HG03571 (cell line): ENCODE results near the gene MGAT5.

Source experiments
- ATAC-seq: cut with Tn5 transposase; IDR thresholded peaks from one replicate; pipeline ENCODE4 v1.9.1; 2021; ENCODE audit not compliant: unreplicated experiment

The MGAT5 gene

DNA sequence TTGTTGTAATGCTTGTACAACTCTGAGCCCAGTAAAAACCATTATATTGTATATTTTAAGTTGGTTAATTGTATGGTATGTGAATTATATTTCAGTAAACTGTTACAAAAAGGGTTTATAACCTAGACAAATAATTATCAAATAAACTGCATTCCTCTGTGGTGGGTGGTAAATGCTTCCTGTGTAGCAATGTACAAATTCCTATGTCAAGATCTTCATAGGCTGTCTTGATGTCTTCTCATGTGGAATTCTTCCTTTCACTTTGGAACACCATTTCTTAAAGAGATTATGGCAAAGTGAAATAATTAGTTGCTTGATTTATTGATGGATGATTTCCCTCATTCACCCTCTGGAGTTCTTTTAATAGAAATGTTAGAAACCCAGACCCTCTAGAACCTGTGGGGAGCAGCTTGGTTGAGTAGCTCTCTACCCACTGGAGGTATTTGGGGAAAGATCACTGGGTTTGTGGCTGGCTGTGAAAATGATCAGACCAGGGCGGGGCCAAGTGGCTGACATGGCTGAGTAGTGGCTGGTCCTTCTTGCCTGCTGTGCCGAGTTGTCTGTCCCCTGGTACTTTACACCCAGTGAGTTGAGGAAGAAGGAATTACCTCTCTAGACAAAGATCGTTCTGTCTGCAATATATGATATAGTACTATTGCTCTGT is 22.4 kb upstream of the MGAT5 start:
- no peak for ATAC-seq

DNA sequence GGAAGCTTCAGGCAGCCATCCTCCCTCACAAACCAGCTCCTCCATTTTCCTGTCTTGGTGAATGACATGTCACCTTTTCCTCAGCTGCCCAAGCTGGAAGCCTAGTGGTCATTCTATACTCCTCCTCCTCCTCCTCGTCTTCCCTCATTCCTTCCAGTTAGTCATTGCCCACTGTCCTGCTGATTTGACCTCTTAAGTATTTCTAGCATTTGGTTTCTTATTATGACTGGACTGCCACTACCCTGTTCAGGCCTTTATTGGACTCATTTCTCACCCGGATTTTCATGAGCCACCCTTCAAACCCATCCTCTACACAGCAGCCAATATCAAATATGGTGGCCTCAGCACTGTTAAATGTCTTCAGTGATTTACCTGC is 21.9 kb upstream of the MGAT5 start:
- no peak for ATAC-seq

DNA sequence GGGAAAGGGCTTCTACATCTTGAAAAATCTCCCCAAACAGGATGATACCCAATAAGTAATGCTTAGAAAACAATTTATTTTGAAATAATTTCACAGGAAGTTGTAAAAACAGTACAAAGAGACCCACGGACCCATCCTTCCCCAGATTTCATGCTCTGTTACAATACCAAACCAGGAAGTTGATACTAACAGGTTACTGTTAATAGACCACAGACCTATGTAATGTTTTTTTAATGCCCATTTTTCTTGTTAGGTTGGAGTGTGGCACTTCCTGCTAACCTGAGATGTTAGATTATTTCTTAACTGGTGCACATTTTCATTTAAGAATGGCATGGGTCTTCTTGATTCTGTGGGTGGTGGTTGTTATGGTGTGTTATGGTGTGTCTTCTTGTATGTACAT is 21.4 kb upstream of the MGAT5 start:
- ATAC-seq, result no peak

DNA sequence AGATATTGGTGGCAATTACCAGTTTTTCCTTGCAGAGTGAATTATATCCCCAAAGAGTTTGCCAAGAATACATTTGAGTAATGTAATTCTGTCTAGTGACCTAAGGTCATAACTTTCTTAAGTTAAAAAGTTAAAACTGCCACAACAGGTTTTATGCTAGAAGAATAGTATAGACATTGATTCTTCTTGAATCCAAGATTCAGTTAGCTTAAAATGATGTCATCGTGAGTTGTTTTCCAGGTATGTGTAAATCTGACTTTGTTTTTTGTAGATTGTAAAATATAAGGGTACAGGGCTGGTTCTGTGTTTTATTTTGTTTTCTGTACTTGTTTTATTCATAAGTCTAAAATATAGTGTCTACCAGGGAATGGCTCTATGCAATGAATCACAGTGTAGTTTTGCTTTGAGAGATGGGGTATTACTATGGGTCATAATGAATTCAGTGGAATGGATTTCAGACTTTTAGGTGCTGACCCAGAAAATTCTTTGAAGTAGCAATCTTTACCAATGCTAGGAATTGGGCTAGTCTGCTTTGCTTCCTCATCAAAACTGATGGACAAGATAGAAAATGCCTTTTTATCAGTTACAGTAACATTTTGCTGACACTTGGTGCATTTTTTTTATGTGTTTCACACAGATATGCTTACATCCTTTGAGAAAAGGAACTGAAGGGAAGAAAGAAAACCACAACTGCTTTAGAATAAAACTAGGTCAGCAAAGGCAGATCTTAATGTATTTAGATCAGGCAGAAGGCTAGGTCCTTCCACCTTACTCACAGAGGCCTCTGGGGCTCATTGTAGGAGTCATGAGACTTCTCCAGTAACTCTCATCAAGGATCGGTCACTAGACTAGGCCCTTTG is 20.8 kb upstream of the MGAT5 start:
- peak; percentile 34 for ATAC-seq

DNA sequence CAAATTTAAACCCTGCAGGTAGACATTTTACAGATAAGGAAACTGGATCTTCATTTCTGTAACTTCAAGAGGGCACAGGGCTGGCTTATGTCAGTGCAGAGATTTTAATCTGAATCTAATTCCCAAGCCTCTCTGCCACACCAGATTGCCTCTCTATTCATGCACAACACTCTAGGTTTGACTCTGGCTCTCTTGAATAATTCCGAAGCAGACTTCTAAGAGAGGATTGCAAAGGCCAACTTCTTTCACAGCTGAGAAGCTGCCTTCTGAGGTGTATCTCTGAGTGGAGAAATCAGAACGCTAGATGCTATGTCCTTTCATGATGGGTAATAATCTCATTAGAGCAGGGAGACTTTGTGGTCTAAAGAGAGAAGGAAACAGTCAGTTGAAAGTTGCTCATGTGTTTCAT is 20.1 kb upstream of the MGAT5 start:
- ATAC-seq, result peak; percentile 63

DNA sequence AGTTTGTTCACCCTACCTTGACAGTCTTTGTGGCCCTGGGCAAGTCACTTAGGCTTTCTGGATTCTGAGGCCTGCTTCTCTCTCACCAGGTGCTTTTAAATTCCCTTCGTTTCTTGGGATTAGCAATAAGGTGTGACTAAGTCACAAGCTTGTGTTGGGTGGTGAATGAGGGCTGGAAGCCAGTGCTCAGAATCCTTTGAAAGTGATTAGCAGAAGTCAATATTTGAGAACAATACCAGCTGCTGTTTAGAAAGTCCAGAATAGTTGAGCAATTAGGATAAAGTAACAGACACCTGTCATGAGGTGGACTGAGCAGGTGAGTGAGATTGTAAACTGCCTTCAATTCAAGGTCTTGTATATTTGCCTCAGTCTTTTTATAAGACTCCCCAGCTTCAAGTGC is 19.3 kb upstream of the MGAT5 start:
- no peak for ATAC-seq

DNA sequence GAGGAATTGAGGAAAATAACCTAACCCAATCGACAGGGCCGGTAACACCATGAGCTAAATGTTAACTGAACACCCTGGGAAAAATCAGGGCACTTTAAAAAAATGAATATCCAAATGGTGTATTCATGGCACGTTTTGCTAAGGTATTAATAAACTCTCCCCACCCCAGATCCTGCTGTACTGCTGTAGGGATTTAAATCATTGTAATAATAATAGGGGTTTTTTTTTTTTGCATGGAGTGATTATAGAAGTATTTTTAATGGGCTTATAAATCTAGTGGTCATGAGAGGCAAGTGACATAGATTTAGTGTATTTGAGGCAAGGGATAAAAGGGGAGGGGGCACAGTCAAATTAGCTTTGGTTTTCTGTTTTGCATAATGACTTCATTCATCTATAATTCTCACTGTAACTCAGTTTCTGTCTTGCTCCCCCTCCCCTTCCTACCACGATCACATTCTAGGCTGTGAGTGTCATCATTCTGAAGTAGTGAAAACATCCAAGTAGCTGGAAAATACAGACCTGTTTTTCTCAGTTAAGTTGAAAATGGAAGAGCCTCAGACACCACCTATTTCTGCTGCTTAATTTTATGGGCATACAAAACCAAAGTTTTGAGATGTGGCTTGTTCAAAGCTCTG is 18.2 kb upstream of the MGAT5 start:
- ATAC-seq, result no peak

DNA sequence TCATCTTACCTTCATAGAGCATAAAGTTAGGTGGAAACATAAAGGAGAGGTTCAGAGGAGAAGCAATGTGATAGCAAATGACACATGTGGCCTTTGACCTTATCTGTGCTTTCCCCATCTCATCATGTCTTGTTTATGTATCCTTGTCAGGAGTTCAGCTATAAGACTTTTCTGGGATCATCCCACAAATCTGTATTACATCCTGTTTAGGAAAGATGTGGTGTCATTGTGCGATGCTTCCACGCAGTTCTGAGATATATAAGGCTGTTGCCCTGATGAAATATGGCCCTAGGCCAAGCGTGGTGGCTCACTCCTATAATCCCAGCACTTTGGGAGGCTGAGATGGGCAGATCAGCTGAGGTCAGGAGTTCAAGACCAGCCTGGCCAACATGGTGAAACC is 15.5 kb upstream of the MGAT5 start:
- no peak for ATAC-seq

DNA sequence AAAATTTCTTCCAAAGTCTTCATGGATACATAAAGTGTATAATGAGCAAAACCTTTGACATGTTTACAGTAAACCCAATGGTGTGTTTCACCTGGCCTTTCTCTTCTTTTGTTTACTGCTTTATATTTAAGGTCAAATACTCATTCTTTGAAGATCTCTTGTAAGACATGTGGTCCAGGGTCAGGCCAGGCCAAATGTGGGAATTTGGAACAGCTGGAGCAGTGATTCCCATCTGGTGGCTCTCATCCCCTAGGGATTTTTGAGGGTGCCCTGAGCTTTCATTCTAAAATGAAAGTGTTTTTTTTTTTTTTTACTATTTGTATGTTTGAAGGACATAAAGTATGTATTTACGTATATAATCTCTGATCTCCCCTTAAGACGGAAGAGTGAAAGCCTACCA is 13.8 kb upstream of the MGAT5 start:
- ATAC-seq, result no peak

DNA sequence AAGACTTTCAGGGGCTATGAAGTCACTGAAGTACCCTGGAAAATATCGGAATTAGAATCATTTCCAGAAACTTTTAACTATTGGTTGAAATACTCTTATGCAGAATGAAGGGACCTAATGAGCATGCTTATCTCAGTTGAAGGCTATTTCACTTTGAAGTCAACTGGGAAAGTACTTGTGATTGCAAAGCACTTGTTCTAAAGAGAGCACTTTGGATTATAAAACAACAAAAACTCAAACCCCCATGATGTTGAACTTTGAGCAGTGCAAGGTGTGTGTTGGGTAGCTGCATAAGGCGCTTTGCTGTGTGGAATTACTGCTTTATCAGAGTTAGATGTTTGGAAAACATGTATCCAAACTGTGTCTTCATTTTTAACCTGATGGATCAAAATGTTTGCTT is 12.0 kb upstream of the MGAT5 start:
- ATAC-seq, result no peak

DNA sequence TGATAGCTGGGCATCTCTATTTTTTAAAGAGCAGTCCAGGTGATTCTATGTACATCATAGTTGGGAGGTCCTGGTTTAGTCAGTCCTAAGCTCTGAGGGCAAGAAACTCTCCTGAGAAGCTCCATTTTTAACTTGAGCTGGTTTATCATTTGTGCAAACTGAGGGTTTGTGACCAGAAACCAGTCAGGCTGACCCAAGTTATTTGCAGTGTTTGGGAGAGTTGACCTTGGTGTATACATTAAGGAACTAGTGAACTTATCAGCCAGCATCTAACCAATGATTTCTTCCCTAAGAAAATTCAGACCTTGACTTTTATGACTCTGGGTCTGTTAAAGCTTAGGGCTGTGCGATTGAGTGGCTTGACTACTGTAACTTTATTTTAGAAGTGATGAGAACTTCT is 10.6 kb upstream of the MGAT5 start:
- no peak for ATAC-seq

DNA sequence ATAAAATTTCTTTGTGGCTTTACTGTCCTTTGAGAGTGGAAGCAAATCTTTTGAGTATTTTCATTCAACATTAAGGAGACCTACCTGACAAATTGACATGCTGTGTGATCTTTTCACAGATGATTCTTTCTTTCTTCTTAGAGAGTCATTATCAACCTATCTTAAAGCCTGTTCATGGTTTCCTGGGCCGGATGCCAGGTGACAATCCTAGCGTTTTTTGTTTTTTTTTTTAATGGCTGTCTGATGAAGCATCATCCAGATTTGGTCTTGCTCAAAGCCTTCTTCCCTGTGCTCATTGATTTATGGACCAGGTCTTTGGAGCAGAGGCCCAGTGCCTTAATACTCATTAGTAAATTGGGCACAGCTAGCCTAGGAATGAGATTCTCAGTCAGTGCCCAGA is 9.8 kb upstream of the MGAT5 start:
- ATAC-seq, result no peak

DNA sequence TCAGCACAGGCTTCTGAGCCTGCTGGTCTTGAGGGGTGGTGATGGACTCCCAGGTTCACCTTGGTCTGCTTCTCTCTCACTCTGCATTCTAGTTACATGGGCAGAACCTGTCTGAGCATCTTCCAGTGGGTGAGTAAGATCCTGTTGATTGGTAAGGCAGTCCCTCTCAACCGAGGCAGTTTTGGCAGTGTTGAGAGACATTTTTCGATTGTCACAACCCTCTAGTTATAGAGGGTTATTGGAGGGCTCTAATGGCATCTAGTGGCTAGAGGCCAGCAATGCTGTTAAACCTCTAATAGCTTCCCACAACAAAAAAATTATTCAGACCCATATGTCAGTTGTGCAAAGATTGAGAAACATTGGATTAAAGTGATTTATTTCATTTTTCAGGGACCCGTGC is 9.3 kb upstream of the MGAT5 start:
- ATAC-seq, result no peak

DNA sequence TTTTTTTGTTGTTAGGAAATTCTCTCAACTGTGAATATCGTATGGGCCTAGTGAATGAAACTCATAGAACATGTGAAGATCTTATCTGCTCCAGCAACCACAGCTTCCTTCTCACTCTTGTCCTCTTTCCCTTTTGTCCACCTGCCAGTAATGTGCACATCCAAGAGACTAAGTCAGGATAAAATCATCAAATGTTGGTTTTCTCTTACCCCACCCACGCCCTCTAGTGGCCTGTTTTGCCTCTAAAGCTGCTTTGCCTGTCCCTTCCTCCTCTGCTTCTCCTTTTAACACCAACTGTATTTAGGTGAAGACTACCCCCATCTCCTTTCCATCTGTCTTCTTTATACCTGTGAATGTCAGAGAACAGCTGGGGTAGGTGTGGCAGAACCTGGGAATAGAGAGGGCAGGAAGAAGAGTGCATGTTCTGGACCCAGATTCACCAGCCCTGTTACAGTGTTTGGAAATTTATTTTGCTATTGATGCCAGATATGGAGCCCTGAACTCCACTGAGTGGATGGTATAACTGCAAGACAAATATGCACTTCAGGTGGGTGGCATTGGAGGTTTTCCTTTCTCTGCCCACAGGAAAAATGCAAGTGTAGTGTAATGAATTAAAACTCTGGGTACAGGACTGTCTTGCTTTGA is 8.4 kb upstream of the MGAT5 start:
- ATAC-seq, result no peak

DNA sequence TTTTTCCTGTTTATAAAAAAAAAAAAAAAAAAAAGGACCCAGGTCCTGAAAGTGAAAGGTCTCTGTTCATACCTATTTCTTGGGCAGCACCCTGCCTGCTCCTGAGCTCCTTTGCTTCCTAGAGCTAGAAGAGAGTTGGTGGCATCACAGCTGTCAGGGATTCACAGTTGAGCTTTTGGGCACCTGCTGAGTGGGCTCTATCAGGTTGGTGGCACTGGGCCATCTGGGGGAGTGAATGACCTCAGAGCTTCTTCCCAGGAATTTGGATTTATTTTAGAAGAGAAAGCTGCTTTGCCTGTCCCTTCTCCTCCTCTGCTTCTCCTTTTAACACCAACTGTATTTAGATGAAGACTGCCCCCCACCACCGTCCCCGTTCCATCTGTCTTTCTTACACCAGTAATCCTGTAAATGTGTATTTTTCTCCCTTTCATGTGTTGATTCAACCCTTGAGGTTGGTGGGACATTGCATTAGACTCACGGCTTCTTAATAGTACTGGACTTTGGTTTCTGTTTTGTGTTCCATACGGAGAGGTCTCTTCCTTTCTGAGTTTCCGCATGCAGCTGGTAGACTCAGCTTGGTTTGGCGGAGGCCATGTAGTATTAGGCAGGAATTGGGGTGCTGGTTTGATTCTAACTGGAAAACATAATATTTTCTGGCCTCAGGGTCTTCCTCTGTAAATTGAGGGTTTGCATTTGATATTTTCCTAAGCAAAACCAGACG is 7.6 kb upstream of the MGAT5 start:
- no peak for ATAC-seq

DNA sequence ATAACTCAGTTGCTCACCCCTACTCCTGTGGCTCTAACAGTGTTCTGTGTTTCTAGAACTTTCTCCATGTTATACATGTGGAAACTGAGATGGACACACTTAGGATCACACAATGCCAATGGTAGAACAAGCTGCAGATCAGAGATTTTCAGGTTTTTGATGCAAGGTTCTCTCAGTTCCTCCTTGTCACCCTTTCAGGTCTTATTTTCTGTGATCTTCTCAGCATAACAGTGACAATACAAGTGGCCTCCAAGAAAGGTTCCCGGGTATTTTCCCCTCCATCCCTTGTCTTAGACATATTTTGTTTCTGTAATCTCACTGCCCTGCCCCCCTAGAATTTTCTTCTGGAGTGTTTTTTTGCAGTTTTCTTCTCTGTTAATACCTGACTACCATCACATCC is 6.2 kb upstream of the MGAT5 start:
- ATAC-seq, result peak; percentile 37

DNA sequence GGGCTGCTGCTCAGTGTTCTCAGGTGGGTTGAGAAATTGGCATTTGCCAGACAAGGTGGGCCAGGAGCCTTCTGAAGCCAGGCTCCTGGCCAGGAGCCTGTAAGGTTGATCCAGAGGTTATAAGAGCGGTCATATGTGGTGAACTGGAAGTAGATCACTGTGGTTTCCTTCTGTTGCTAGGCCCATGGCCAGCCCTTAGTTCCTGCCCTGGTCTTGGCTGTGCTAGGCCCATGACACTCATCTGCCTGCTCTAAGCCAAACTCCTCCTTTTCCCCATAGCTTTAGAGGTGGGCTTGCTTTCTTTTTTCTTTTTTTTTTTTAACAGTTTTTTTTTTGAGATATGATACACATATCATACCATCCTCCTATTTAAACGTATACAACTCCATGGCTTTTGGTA is 5.0 kb upstream of the MGAT5 start:
- no peak for ATAC-seq

DNA sequence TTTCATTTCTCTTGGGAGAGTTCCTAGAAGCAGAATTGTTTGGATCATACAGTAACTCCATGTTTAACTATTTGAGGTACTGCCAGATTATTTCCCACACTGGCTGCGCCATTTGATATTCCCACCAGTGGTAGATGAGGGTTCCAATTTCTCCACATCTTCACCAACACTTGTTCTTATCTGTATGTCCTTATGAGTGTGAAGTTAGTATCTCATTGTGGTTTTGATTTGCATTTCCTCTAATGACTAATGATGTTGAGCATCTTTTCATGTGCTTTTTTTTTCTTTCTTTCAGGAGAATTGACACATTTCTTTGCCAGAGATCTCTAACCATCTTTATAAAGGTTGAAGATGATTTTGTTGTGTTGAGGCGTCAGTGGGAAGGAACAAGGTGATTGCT is 4.1 kb upstream of the MGAT5 start:
- no peak for ATAC-seq

DNA sequence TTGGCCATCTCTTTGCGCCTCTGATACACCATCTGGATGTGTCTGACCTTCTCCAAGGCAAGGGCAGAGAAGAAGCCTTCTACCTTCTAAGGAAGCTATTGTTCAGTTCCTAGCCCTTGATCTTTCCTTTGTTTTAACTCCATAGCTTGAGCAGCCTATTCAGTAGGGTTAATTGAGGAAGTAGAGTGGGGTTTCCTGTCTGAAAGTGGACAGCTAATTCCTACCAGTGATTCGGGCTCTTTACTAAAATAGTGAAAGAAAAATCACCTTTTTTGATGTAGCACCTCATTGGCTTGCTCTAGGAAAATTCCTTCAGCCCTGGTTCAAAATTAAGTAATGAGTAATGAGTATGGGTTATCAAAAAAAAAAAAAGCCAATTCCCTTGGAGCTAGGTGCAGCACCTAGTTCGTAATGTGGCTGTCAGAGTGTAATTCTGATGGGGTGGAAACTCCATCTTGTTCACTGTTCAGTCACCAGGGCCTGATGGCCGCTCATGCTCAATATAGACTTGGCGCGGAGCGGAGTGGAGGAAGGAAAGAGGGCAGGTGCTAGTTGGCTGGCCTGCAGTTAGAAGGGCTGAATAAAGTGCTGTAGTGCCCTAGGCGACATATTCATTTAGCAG is 2.9 kb upstream of the MGAT5 start:
- ATAC-seq, result no peak

DNA sequence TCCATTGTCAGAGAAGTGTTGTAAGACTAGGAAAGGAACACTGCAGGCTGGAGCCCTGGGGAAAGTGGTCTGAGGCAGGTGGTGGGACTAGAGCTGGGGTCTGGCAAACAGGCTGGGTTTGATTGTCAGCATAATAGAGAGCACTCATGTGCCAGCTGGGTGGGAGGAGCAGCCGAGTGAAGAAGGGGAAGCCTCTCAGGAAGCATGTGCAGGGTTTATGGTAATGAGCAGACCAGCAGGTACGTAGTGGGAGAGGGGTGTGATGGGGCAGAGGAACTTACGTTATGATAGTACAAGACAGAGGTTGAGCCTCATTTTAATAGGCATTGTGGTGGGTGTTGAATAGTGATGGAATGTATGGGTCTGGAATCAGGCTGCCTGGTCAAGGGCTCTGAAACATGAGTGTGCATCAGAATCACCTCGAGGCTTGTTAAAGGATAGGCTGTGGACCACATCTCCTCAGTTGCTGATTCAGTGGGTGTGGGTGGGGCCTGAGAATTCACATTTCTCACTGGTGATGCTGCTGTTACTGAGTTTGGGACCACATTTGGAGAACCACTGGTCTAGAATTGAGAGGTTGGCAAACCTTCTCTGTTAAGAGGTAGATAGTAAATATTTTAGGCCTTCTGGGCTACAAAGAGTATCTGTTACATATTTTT is 1.7 kb upstream of the MGAT5 start:
- ATAC-seq, result no peak
